Endothelial cell of umbilical vein (primary cell): ENCODE measurements around the gene ERO1B. TPM values are rescaled to one million over a fixed set of nuclear protein-coding genes. Genes with fewer than 3 reads are reported as not detected.

ENCODE experiments used
- BruUV-seq: library from RNA; stranded (reverse); fragments of 400-500 nt; replicated peaks from 2 replicates; lab custom pipeline; 2021; lab: Mats Ljungman, UMichigan
- CTCF ChIA-PET: fragments of 300-600, 350-600 bp; sonication (Branson Sonifier 250); formaldehyde crosslinking; loops from one replicate; lab custom pipeline; 2021; ENCODE audit warnings: antibody characterized with exemption, inconsistent platforms; lab: Charles Lee
- POLR2A ChIA-PET: fragments of 300-600, 350-600 bp; sonication (Branson Sonifier 250); formaldehyde crosslinking; loops from one replicate; lab custom pipeline; 2021; ENCODE audit warnings: antibody characterized with exemption, inconsistent platforms; lab: Charles Lee
- DNase-seq: peaks from one replicate; pipeline ENCODE4 v3.0.0-alpha.2; 2011; ENCODE audit warnings: low read depth, low spot score
- FAIRE-seq: peaks from 2 replicates; lab custom pipeline; 2011; peaks lifted over from hg19 to GRCh38; lab: Jason Lieb, UNC
- H2AFZ ChIP-seq: 2 replicates; pipeline ENCODE4 v1.6.0; 2012; ENCODE audit warnings: low read depth, low read length, control low read depth, inconsistent platforms
- H3K27ac ChIP-seq: 2 replicates; pipeline ENCODE4 v1.5.1; 2011; ENCODE audit warnings: low read depth, mild to moderate bottlenecking, control low read depth, low read length, moderate library complexity; ENCODE audit not compliant: insufficient read depth
- H3K27me3 ChIP-seq, 2 experiments: 2 replicates each; pipeline versions ENCODE4 v1.6.0 to v1.6.1; 2011; ENCODE audit warnings: low read length in 2 of 2, mixed read lengths in 1 of 2; ENCODE audit not compliant: control insufficient read depth in 2 of 2, insufficient read depth in 2 of 2
- H3K36me3 ChIP-seq, 2 experiments: 2 replicates in 1 of 2; 3 replicates in 1 of 2; pipeline ENCODE4 v1.5.1; 2011; ENCODE audit warnings: low read length in 2 of 2, mild to moderate bottlenecking in 1 of 2, moderate library complexity in 1 of 2; ENCODE audit not compliant: control insufficient read depth in 2 of 2, insufficient read depth in 2 of 2; ENCODE audit errors: extremely low read depth in 1 of 2
- H3K4me1 ChIP-seq: 3 replicates; pipeline ENCODE4 v1.5.1; 2011; ENCODE audit warnings: mild to moderate bottlenecking, low read length; ENCODE audit not compliant: control insufficient read depth, insufficient read depth; ENCODE audit errors: extremely low read depth
- H3K4me2 ChIP-seq: 2 replicates; pipeline ENCODE4 v1.6.1; 2011; ENCODE audit warnings: low read length, control low read depth, mixed read lengths; ENCODE audit not compliant: insufficient read depth
- H3K4me3 ChIP-seq, 3 experiments: fragments of 200-600 bp in 1 of 3; sonication (generic), shearing (Covaris generic) in 1 of 3; replicated peaks in 1 of 3; 2 replicates each; pipeline ENCODE4 v1.5.1; 2011 to 2016; ENCODE audit warnings: control low read depth in 3 of 3, low read length in 3 of 3, mild to moderate bottlenecking in 2 of 3, inconsistent platforms in 1 of 3, low read depth in 1 of 3, moderate library complexity in 1 of 3; ENCODE audit not compliant: insufficient read depth in 1 of 3
- H3K79me2 ChIP-seq: 2 replicates; pipeline ENCODE4 v1.6.0; 2012; ENCODE audit warnings: low read length, inconsistent platforms; ENCODE audit not compliant: control insufficient read depth, insufficient read depth
- H3K9ac ChIP-seq: replicated peaks from 2 replicates; pipeline ENCODE3; 2011; ENCODE audit warnings: low read length, control low read depth; ENCODE audit not compliant: insufficient read depth; ENCODE audit errors: extremely low read depth
- H3K9me1 ChIP-seq: replicated peaks from 3 replicates; pipeline ENCODE4 v1.6.0; 2011; ENCODE audit warnings: mild to moderate bottlenecking, low read length; ENCODE audit not compliant: control insufficient read depth, insufficient read depth; ENCODE audit errors: extremely low read depth
- H3K9me3 ChIP-seq: replicated peaks from 2 replicates; pipeline ENCODE4 v1.5.1; 2012; ENCODE audit warnings: low read length, inconsistent platforms; ENCODE audit not compliant: control insufficient read depth, insufficient read depth
- H4K20me1 ChIP-seq: replicated peaks from 2 replicates; pipeline ENCODE3; 2011; ENCODE audit warnings: mild to moderate bottlenecking, low read length; ENCODE audit not compliant: control insufficient read depth, insufficient read depth; ENCODE audit errors: extremely low read depth
- EZH2 ChIP-seq: IDR thresholded peaks from 2 replicates; pipeline ENCODE4 v1.6.1; 2012; ENCODE audit warnings: borderline replicate concordance, low read depth, mild to moderate bottlenecking, moderate library complexity, low read length, inconsistent platforms; ENCODE audit not compliant: severe bottlenecking
- FOS ChIP-seq: IDR thresholded peaks from 2 replicates; pipeline ENCODE4 v1.6.1; 2011; ENCODE audit warnings: mild to moderate bottlenecking, low read length, moderate library complexity, borderline replicate concordance; ENCODE audit not compliant: insufficient read depth
- GATA2 ChIP-seq: IDR thresholded peaks from 2 replicates; pipeline ENCODE4 v1.7.0; 2011; ENCODE audit warnings: low read depth, mild to moderate bottlenecking, moderate library complexity, mixed read lengths, low read length; ENCODE audit not compliant: insufficient read length, insufficient read depth
- JUN ChIP-seq: IDR thresholded peaks from 2 replicates; pipeline ENCODE4 v1.6.1; 2011; ENCODE audit warnings: borderline replicate concordance, low read depth; ENCODE audit not compliant: insufficient read length, insufficient read depth
- MYC ChIP-seq: IDR thresholded peaks from one replicate; pipeline ENCODE4 v1.6.1; 2011; ENCODE audit warnings: mild to moderate bottlenecking, low read depth, low read length
- POLR2A ChIP-seq: IDR thresholded peaks from 2 replicates; pipeline ENCODE4 v1.6.1; 2012; ENCODE audit warnings: low read depth, mild to moderate bottlenecking, control low read depth, low read length
- POLR2AphosphoS5 ChIP-seq: IDR thresholded peaks from 2 replicates; pipeline ENCODE4 v1.6.1; 2012; ENCODE audit warnings: low read depth, mild to moderate bottlenecking, control low read depth, low read length, moderate library complexity; ENCODE audit not compliant: insufficient read depth
- dilution Hi-C: fragments of 300-500 bp; cut with MboI; formaldehyde crosslinking; loops from one replicate; pipeline ENCODE4 v1.15.0; 2019; ENCODE audit warnings: low sequenced_read_pairs; ENCODE audit not compliant: extremely low pct_ligation_motif_present
- intact Hi-C: fragments of 100-400 bp; cut with micrococcal nuclease; formaldehyde crosslinking; loops from one replicate; pipeline ENCODE4 v1.10.0; 2022
- polyA plus RNA-seq, 4 experiments: library from polyadenylated mRNA; depleted of rRNA in 3 of 4; stranded (reverse) in 3 of 4; unstranded in 1 of 4; fragments of >200 nt; gene quantifications; 2 replicates each; pipeline versions ENCODE4 v1.2.1 to v1.2.3, GENCODE V29; 2011 to 2012; ENCODE audit warnings: missing spikeins in 1 of 4
- total RNA-seq: library from RNA; stranded (reverse); gene quantifications from 2 replicates; pipeline ENCODE4 v1.2.3, GENCODE V29; 2021
- TF ChIP-seq, protein P1 (sequence below): IDR thresholded peaks from 2 replicates; pipeline ENCODE4 v1.6.1; 2011; ENCODE audit not compliant: insufficient read depth, insufficient read length
- TF ChIP-seq, protein P2 (sequence below), 2 donors: IDR thresholded peaks; 1 replicate in 1 of 2; 2 replicates in 1 of 2; pipeline ENCODE4 v1.5.1; 2011; ENCODE audit warnings: low read length in 2 of 2, mild to moderate bottlenecking in 2 of 2, moderate library complexity in 2 of 2, control low read depth in 1 of 2, inconsistent platforms in 1 of 2, low read depth in 1 of 2; ENCODE audit not compliant: insufficient read depth in 1 of 2; ENCODE audit errors: extremely low read depth in 1 of 2

The ERO1B gene
- total and polyA plus RNA-seq, 2 donors (not counting 3 experiments of a cell fraction or from before 2014, with no cell fraction given), result 1.9 to 3.6 TPM

DNA sequence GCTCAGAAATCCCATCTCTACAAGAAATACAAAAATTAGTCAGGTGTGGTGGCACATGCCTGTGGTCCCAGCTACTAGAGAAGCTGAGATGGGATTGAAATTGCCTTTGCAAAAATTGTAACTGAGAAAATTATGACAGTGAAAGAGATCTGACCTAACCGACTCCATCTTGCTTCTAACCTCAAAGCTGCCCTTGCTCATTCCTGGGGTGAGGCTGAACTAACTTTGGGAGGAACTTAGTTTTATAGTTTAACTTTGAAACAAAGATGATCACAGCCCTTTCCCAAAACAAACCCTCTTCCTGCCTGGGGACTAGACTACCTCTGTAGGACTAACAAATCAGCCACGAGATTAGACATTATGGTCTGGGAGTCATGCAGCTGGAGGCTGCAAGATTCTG is 33.8 kb upstream of the ERO1B start:
- Histone ChIP-seq H3K9me3 (no peaks in the 10 kb centered on the region), H3K27me3 (no peaks in the 10 kb centered on the region), H3K4me3 (no peak overlapping the region), H4K20me1 (no peaks in the 10 kb centered on the region), H3K9me1 (no peaks in the 10 kb centered on the region), H3K27ac (no peak overlapping the region), H2AFZ (no peak overlapping the region), H3K4me1 (no peaks in the 10 kb centered on the region), H3K36me3 (no peaks in the 10 kb centered on the region), H3K9ac (no peak overlapping the region), H3K79me2 (no peaks in the 10 kb centered on the region), H3K4me2 (no peak overlapping the region)
- intact Hi-C loops, result no loop called here
- POLR2A ChIA-PET, result no interaction called here
- DNase-seq, result no peak
- BruUV-seq, result no TSS peak
- no peak for FAIRE-seq
- dilution Hi-C loops, result no loop called here
- TF ChIP-seq EZH2 (no peak), JUN (no peak), GATA2 (no peak), FOS (no peak), POLR2AphosphoS5 (no peak), MYC (no peak), POLR2A (no peak)
- TF ChIP-seq, protein P1, sequence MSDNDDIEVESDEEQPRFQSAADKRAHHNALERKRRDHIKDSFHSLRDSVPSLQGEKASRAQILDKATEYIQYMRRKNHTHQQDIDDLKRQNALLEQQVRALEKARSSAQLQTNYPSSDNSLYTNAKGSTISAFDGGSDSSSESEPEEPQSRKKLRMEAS, result no peak
- TF ChIP-seq, protein P2, sequence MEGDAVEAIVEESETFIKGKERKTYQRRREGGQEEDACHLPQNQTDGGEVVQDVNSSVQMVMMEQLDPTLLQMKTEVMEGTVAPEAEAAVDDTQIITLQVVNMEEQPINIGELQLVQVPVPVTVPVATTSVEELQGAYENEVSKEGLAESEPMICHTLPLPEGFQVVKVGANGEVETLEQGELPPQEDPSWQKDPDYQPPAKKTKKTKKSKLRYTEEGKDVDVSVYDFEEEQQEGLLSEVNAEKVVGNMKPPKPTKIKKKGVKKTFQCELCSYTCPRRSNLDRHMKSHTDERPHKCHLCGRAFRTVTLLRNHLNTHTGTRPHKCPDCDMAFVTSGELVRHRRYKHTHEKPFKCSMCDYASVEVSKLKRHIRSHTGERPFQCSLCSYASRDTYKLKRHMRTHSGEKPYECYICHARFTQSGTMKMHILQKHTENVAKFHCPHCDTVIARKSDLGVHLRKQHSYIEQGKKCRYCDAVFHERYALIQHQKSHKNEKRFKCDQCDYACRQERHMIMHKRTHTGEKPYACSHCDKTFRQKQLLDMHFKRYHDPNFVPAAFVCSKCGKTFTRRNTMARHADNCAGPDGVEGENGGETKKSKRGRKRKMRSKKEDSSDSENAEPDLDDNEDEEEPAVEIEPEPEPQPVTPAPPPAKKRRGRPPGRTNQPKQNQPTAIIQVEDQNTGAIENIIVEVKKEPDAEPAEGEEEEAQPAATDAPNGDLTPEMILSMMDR (IDR thresholded peaks at IDR 0.05; ENCODE audit: extremely low read depth in 1 of 2, insufficient read depth in 1 of 2, low read depth in 1 of 2, low read length in 2 of 2), result no peak
- CTCF ChIA-PET, result interaction anchor here (1.6 kb wide), 1 partner anchor 18 kb away, joined by 4 read pairs; no protein-coding TSS in a partner anchor
